Panc1 (cell line): ENCODE results near the gene ATP2B2. TPM values are rescaled to one million over a fixed set of nuclear protein-coding genes. Genes with fewer than 3 reads are reported as not detected.

Experiments used
- ATAC-seq: fragments of 200-7000 bp; cut with Tn5 transposase; 2 replicates; pipeline ENCODE4 v1.9.1; 2020; ENCODE audit warnings: mild to moderate bottlenecking, moderate library complexity
- BruUV-seq: library from RNA; stranded (reverse); fragments of 400-500 nt; replicated peaks from 2 replicates; lab custom pipeline; 2021; lab: Mats Ljungman, UMichigan
- CTCF ChIA-PET: fragments of 300-600 bp; sonication (Branson Sonifier 250); formaldehyde crosslinking; loops from one replicate; lab custom pipeline; 2022; ENCODE audit warnings: antibody characterized with exemption; lab: Charles Lee
- POLR2A ChIA-PET: fragments of 300-600 bp; sonication (Branson Sonifier 250); formaldehyde crosslinking; loops from one replicate; lab custom pipeline; 2022; ENCODE audit warnings: antibody characterized with exemption; lab: Charles Lee
- DNase-seq: peaks from one replicate; pipeline ENCODE4 v3.0.0-alpha.2; 2010; ENCODE audit warnings: low read depth, low spot score
- H3K27ac ChIP-seq: 2 replicates; pipeline ENCODE4 v1.5.1; 2011; ENCODE audit warnings: mild to moderate bottlenecking, low read length, inconsistent platforms
- H3K27me3 ChIP-seq: fragments of 200-500 bp; sonication (Bioruptor generic); 2 replicates; pipeline ENCODE4 v1.6.0; 2014; ENCODE audit warnings: low read length, inconsistent platforms; ENCODE audit not compliant: control insufficient read depth, insufficient read depth
- H3K36me3 ChIP-seq: fragments of 200-500 bp; sonication (Bioruptor generic); 2 replicates; pipeline ENCODE4 v1.5.1; 2014; ENCODE audit warnings: inconsistent platforms, mild to moderate bottlenecking, low read length, moderate library complexity; ENCODE audit not compliant: control insufficient read depth, insufficient read depth
- H3K4me1 ChIP-seq: 2 replicates; pipeline ENCODE4 v1.5.1; 2011; ENCODE audit warnings: inconsistent platforms, mild to moderate bottlenecking, low read length, moderate library complexity; ENCODE audit not compliant: control insufficient read depth, insufficient read depth
- H3K4me3 ChIP-seq, 2 experiments: 2 replicates each; pipeline ENCODE4 v1.5.1; 2011 to 2012; ENCODE audit warnings: low read depth in 2 of 2, low read length in 2 of 2, mild to moderate bottlenecking in 2 of 2, inconsistent platforms in 1 of 2, moderate library complexity in 1 of 2
- H3K9me3 ChIP-seq: fragments of 200-500 bp; sonication (Bioruptor generic); 2 replicates; pipeline ENCODE4 v1.5.1; 2014; ENCODE audit warnings: low read depth, mild to moderate bottlenecking, inconsistent platforms, low read length, moderate library complexity; ENCODE audit not compliant: control insufficient read depth, insufficient read depth
- CTCF ChIP-seq: fragments of 450-650 bp; IDR thresholded peaks from 2 replicates; pipeline ENCODE4 v1.5.1; 2017; ENCODE audit warnings: mild to moderate bottlenecking
- POLR2AphosphoS5 ChIP-seq: IDR thresholded peaks from 2 replicates; pipeline ENCODE4 v1.6.1; 2012; ENCODE audit warnings: mild to moderate bottlenecking, low read depth, low read length, moderate library complexity
- REST ChIP-seq, 2 experiments: IDR thresholded peaks; 2 replicates each; pipeline ENCODE4 v1.6.1; 2011 to 2012; ENCODE audit warnings: low read depth in 2 of 2, control low read depth in 1 of 2, low read length in 1 of 2, mild to moderate bottlenecking in 1 of 2, moderate library complexity in 1 of 2; ENCODE audit not compliant: insufficient read depth in 1 of 2
- SIN3A ChIP-seq: IDR thresholded peaks from 2 replicates; pipeline ENCODE4 v1.6.1; 2012; ENCODE audit warnings: low read depth, mild to moderate bottlenecking, low read length, moderate library complexity, borderline replicate concordance; ENCODE audit not compliant: insufficient read depth
- TCF7L2 ChIP-seq: IDR thresholded peaks from 2 replicates; pipeline ENCODE4 v1.6.1; 2011; ENCODE audit warnings: mild to moderate bottlenecking, low read depth, low read length, inconsistent platforms
- in situ Hi-C: cut with HindIII; loops from 2 replicates; pipeline ENCODE4 v1.10.0; 2016; ENCODE audit warnings: low sequenced_read_pairs, low pct_unique_long_range_greater_than_20kb
- intact Hi-C: fragments of 100-400 bp; cut with micrococcal nuclease; formaldehyde crosslinking; loops from one replicate; pipeline ENCODE4 v1.10.0; 2022; ENCODE audit not compliant: unreplicated experiment
- total RNA-seq: library from RNA; stranded (reverse); gene quantifications from one replicate; pipeline ENCODE4 v1.2.1, GENCODE V29; 2021; ENCODE audit not compliant: unreplicated experiment

ATP2B2 gene
- total RNA-seq, 1 experiment from 2014 or later: not detected

- Histone ChIP-seq H3K4me1 (no peaks in the 10 kb centered on the region), H3K9me3 (no peaks in the 10 kb centered on the region), H3K36me3 (no peaks in the 10 kb centered on the region; the same call in 1 of the 2 replicates), H3K27ac (no peak overlapping the region), H3K27me3 (no peaks in the 10 kb centered on the region), H3K4me3 (no peak overlapping the region)
- TF ChIP-seq TCF7L2: no peak
- no peak for TF ChIP-seq REST (IDR thresholded peaks at IDR 0.05; ENCODE audit: insufficient read depth in 1 of 2, low read depth in 2 of 2, low read length in 1 of 2)
- TF ChIP-seq SIN3A: no peak
- no peak for TF ChIP-seq POLR2AphosphoS5
- TF ChIP-seq CTCF: no peak
- BruUV-seq: no TSS peak
- intact Hi-C loops (no loop called here), in situ Hi-C loops (no loop called here)
- DNase-seq (no peak), ATAC-seq (no peak)
- POLR2A ChIA-PET: no interaction called here
- CTCF ChIA-PET: no interaction called here
Observed at GRCh38 chr3:10305331-10305902, 200.0 kb downstream of the ATP2B2 start.

- Histone ChIP-seq H3K27me3 (no peaks in the 10 kb centered on the region), H3K4me1 (no peaks in the 10 kb centered on the region), H3K36me3 (no peaks in the 10 kb centered on the region; the same call in 1 of the 2 replicates), H3K4me3 (no peak overlapping the region), H3K27ac (no peak overlapping the region), H3K9me3 (no peaks in the 10 kb centered on the region)
- TF ChIP-seq SIN3A: no peak
- TF ChIP-seq REST (IDR thresholded peaks at IDR 0.05; ENCODE audit: insufficient read depth in 1 of 2, low read depth in 2 of 2, low read length in 1 of 2): no peak
- no peak for TF ChIP-seq TCF7L2
- TF ChIP-seq CTCF: no peak
- TF ChIP-seq POLR2AphosphoS5: no peak
- no TSS peak for BruUV-seq
- no peak for DNase-seq
- ChIA-PET CTCF (no interaction called here), POLR2A (no interaction called here)
- 0 out of 2 replicates have a peak, but pooled peaks have one; percentile 19 for ATAC-seq
- in situ Hi-C loops: no loop called here
- intact Hi-C loops: no loop called here
Observed at GRCh38 chr3:10304905-10305304, 200.5 kb downstream of the ATP2B2 start.
